Peyer's patch (tissue), 4 donors: ENCODE results near the gene PAPSS1.

Experiments used
- CTCF ChIP-seq, 6 experiments: fragments of 450-650 bp in 4 of 6; fragments of 200-600 bp in 2 of 6; sonication (generic) in 1 of 6; IDR thresholded peaks; one replicate each; pipeline ENCODE4 v1.5.1; 2017 to 2019; ENCODE audit warnings: antibody characterized with exemption in 6 of 6, mild to moderate bottlenecking in 3 of 6, moderate library complexity in 1 of 6
- POLR2A ChIP-seq, 2 donors: fragments of 450-650 bp; IDR thresholded peaks; one replicate each; pipeline ENCODE4 v1.5.1; 2017; ENCODE audit warnings: antibody characterized with exemption in 2 of 2, mild to moderate bottlenecking in 2 of 2, moderate library complexity in 2 of 2

- TF ChIP-seq CTCF (IDR thresholded peaks at IDR 0.05) = no peak
- no peak for TF ChIP-seq POLR2A (IDR thresholded peaks at IDR 0.05)
Observed at GRCh38 chr4:107658400-107659336, 61.4 kb downstream of the PAPSS1 start.
